Embryonic facial prominence (tissue), 1 donor: ENCODE data around the gene INAFM1.

Experiments used
- DNase-seq: peaks from one replicate; pipeline ENCODE4 v3.0.0-alpha.2; 2016; ENCODE audit errors: extremely low spot score

Gene INAFM1

DNA sequence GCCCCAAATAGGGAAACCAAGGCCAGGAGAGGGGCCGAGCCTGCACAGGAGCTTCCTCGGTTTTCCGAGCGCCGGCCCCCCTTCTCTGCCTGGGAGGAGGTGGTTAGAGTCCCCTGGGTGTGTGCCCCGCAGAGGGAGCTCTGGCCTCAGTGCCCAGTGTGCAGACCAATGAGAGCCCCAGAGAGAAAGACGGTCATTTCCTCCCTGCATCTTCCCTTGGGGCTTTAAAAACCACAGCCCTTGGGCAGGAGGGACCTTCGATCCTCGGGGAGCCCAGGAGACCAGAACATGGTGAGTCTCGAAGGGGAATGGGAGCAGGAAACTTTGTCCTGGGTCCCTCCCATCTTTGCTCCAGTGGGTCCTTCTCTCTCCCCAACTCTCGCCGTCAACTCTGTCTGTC is 34.9 kb downstream of the INAFM1 start, which contains the start of gene C5AR1:
C5AR1 (plus strand) TSS at position 254 of the 400 bp plus-strand sequence; CDS start at position 289, 35 bp downstream.
- DNase-seq = no peak

- DNase-seq = no peak
Observed at GRCh38 chr19:47310323-47310722, 35.6 kb downstream of the INAFM1 start.

DNA sequence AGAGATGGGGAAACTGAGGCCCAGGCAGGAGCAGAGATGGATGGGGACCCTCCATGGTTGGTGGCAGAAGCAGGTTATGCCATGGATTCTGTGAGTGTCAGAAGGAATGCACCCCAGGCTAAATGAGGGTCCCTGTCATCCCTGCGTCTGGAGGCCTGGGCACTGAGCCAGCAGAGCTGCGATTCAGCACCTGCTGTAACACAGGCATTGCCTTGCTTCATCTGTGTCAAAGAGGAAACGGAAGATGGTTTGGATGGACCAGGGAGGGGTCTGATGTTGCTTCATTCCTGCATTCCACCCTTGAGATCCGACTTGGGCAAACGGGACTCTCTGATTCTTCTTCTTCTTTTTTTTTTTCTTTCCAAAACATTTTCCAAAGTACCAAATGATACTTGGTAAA is 36.1 kb downstream of the INAFM1 start:
- DNase-seq = no peak

- no peak for DNase-seq
Observed at GRCh38 chr19:47312366-47313006, 37.8 kb downstream of the INAFM1 start.

DNA sequence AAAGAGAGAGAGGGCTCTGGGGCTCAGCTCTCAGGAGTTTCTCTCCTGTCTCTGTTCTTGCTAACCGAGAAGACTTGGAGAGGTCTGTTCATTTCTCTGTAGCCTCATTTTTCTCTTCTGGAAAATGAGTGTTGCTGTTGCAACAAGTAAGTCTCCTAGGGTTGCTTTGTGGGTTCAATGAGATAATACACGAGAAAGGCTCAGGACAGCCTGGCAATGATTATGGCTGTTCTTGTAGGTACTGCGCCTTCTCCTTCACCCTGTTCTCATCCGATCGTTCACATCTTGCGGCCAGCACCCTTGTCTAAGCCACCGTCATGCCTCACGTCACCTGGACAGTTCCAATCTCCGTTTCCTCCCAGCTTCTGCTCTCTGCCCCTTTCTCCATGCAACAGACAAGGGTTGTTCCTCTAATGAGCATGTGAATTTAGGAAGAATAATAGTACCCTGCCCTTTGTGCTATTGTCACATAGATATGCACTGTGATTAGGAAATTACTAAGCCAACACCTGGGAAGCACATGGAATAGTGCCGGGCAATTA is 39.1 kb downstream of the INAFM1 start:
- DNase-seq = no peak

DNA sequence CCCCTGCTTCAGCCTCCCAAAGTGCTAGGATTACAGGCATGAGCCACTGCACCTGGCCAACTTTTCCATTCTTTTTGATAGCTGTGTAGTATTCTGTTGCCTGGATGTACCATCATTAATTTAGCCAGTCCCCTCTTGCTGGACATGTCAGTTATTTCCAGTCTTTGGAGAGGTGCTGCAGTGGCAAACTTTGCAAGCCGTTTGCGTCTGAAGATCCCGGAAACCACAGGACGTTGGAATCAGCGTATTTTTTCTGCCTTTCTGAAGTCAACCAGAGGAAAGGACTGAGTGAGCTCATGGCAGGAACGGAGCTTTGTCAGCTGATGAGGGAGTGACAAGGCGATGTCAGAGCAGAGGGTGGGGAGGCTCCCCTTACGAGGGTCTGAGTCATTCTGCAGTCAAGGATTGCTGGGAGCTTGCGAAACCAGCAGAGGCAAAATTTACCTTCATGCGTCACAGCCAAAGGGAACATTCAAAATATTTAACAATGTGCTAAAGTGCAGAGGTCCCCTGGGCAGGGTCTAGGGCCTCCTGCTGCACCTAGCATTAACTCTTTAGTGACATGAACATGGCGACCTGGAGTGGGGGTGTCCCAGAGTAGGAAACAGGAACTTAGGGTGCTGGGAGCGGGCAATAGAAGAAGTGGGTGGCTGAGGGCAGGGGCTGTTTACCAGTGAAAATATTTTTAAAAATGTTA is 40.6 kb downstream of the INAFM1 start:
- DNase-seq = no peak

DNA sequence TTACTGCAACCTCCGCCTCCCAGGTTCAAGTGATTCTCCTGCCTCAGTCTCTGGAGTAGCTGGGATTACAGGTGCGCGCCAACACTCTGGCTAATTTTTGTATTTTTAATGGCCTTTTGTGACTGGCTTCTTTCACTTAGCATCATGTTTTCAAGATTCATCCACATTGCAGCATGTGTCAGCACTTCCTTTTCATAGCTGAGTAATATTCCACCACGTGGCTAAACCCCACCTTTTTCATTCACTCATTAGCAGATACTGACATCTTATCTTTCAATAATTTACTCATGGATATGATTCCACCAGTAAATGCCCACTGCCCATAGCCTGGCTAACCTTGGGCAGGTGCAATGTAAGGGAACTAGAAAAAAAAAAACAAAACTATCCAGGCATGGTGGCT is 41.8 kb downstream of the INAFM1 start:
- DNase-seq = no peak

- no peak for DNase-seq
Observed at GRCh38 chr19:47319923-47320871, 45.5 kb downstream of the INAFM1 start.

DNA sequence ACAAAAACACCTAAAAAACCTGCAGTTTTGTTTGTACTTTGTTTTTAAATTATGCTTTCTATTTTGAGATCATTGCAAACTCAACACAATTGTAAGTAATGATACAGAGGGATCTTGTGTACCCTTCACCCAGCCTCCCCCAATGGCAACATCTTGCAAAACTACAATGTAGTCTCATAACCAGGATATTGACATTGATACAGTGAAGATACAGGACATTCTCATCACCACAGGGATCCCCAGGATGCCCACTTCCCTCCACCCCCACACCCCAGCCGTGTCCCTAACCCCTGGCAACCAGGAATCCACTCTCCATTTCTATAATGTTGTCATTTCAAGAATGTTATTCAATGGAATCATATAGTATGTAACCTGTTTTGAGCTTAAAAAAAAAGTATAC is 46.9 kb downstream of the INAFM1 start:
- no peak for DNase-seq

- DNase-seq = no peak
Observed at GRCh38 chr19:47322058-47322457, 47.4 kb downstream of the INAFM1 start.

DNA sequence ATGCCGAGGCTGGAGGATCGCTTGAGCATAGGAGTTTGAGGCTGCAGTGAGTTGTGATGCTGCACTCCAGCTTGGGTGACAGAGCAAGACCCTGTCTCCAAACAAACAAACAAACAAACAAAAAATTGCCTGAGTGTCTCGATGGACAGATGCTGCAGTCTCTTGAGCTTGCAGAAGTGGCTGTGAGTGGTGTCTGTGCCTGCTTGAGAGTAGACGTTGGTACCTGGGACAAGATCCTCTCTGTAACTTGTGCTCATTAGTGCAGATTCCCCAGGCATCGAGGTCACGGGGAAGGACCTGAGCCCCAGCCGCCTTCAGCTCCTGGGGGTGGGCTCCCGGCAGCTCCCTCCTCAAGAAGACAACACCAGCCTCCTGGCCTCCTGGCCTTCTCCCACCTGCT is 48.7 kb downstream of the INAFM1 start:
- DNase-seq = no peak

DNA sequence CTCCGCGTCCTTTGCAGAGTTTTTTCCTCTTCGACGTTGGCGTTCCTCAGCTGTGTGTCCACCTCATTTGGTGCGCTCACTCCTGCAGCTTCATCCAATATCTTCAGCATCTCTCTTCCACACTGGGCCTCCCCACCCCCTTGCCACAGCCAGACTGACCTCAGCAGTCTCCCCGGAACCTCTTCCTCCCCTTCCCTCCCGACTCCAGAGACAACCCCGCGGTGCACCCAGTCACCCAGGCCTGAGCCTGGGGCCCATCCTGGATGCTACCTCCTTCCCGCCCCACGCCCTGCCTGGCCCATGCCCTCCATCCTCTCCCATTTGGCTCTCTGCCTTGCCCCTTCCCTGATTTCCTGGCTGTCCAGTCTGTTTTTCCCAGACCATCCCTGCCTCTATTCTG is 49.2 kb downstream of the INAFM1 start:
- DNase-seq = no peak

- DNase-seq = no peak
Observed at GRCh38 chr19:47324502-47324901, 49.8 kb downstream of the INAFM1 start.
